Mucosa of descending colon (tissue), 3 donors: ENCODE results near the gene ERGIC1. TPM values are rescaled to one million over a fixed set of nuclear protein-coding genes. Genes with fewer than 3 reads are reported as not detected.
"Not testable (repeated sequence)": the region's sequence is repeated elsewhere in the genome, so short reads cannot be mapped to it uniquely, and the experiment has no call there.

Experiments
- ATAC-seq: fragments of 200-7000 bp; cut with Tn5 transposase; one replicate; pipeline ENCODE4 v1.9.1; 2020; ENCODE audit warnings: mild to moderate bottlenecking, moderate library complexity
- DNase-seq, 3 donors: peaks; one replicate each; pipeline ENCODE4 v3.0.0-alpha.2; 2020
- H3K36me3 ChIP-seq: fragments of 200-600 bp; one replicate; pipeline ENCODE4 v1.8.0; 2021; ENCODE audit warnings: low read depth, mild to moderate bottlenecking
- H3K4me1 ChIP-seq: fragments of 200-600 bp; one replicate; pipeline ENCODE4 v1.8.0; 2021; ENCODE audit warnings: low read depth, mild to moderate bottlenecking
- H3K4me3 ChIP-seq: fragments of 200-600 bp; one replicate; pipeline ENCODE4 v1.8.0; 2021; ENCODE audit warnings: mild to moderate bottlenecking
- H3K9me3 ChIP-seq: fragments of 200-600 bp; one replicate; pipeline ENCODE4 v1.8.0; 2021; ENCODE audit warnings: mild to moderate bottlenecking
- intact Hi-C, 2 donors: fragments of 100-400 bp; cut with DNase I in 1 of 2; cut with micrococcal nuclease in 1 of 2; formaldehyde crosslinking; loops; one replicate each; pipeline versions ENCODE4 v1.11.0 to v1.11.1; 2022; cut with DNase I, micrococcal nuclease
- total RNA-seq, 3 donors: library from RNA; stranded (reverse); fragmentation: NEBNext Ultra II Directional in 2 of 3; extraction: Animal tissue kit (Norgen Biotek cat#: 25700) in 2 of 3; gene quantifications; one replicate each; pipeline versions ENCODE4 v1.2.1 to v1.2.4, GENCODE V29; 2021 to 2023
- TF ChIP-seq, protein P1 (sequence below): fragments of 200-600 bp; IDR thresholded peaks from one replicate; pipeline ENCODE4 v1.8.0; 2022; ENCODE audit warnings: antibody characterized with exemption, mild to moderate bottlenecking
- donor health status: DM: no; HTN: no; CAD: no; lungs with moderate emphysema.
- donor health status: DM: no; HTN: no; CAD: no.
- donor health status: DM: no; HTN: yes; CAD: no.

ERGIC1 gene
- total RNA-seq, 3 donors from 2014 or later: 153 to 222 (median 199) TPM

- no peaks in the 10 kb centered on the region for H3K4me1 ChIP-seq
- peaks cover 3% of the 10 kb centered on the region for H3K36me3 ChIP-seq
- ATAC-seq (no peak), DNase-seq (no peak)
- TF ChIP-seq, protein P1, sequence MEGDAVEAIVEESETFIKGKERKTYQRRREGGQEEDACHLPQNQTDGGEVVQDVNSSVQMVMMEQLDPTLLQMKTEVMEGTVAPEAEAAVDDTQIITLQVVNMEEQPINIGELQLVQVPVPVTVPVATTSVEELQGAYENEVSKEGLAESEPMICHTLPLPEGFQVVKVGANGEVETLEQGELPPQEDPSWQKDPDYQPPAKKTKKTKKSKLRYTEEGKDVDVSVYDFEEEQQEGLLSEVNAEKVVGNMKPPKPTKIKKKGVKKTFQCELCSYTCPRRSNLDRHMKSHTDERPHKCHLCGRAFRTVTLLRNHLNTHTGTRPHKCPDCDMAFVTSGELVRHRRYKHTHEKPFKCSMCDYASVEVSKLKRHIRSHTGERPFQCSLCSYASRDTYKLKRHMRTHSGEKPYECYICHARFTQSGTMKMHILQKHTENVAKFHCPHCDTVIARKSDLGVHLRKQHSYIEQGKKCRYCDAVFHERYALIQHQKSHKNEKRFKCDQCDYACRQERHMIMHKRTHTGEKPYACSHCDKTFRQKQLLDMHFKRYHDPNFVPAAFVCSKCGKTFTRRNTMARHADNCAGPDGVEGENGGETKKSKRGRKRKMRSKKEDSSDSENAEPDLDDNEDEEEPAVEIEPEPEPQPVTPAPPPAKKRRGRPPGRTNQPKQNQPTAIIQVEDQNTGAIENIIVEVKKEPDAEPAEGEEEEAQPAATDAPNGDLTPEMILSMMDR: no peak
- H3K4me3 ChIP-seq: no peak overlapping the region
- peaks cover 4% of the 10 kb centered on the region for H3K9me3 ChIP-seq
- intact Hi-C loops: no loop called here
These were observed 28.9 kb upstream of the ERGIC1 start for GRCh38 chr5:172805018-172805683.

DNA sequence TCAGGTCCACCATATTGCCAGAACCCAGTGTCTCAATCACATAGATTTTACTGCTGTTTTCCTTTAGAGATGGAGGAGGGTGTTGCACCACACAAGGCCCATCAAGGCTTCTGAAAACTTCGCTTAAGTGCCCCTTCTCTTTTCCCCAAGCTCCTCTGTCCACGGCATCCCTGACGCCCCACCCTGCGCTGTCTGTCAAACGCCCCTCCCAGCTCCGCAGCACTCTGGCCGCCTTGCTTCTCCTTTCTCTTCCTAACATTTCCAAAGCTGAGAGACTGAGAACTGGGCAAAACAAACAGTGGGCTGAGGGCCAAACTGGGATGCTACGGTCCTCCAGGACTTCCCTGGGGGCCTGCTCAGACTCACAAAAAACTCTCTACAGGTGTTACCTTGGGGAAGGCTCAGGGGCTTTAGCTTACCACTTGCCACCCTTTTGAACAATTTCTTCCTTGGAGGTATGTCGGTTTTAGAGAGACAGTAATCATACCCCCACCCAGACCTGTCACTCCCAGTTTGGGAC, 28.3 kb upstream of the ERGIC1 start:
- peaks cover 3% of the 10 kb centered on the region for H3K36me3 ChIP-seq
- TF ChIP-seq, protein P1: no peak
- ATAC-seq (no peak), DNase-seq (no peak)
- H3K4me3 ChIP-seq: no peak overlapping the region
- H3K4me1 ChIP-seq: no peaks in the 10 kb centered on the region
- H3K9me3 ChIP-seq: peaks cover 4% of the 10 kb centered on the region
- intact Hi-C loops: no loop called here

DNA sequence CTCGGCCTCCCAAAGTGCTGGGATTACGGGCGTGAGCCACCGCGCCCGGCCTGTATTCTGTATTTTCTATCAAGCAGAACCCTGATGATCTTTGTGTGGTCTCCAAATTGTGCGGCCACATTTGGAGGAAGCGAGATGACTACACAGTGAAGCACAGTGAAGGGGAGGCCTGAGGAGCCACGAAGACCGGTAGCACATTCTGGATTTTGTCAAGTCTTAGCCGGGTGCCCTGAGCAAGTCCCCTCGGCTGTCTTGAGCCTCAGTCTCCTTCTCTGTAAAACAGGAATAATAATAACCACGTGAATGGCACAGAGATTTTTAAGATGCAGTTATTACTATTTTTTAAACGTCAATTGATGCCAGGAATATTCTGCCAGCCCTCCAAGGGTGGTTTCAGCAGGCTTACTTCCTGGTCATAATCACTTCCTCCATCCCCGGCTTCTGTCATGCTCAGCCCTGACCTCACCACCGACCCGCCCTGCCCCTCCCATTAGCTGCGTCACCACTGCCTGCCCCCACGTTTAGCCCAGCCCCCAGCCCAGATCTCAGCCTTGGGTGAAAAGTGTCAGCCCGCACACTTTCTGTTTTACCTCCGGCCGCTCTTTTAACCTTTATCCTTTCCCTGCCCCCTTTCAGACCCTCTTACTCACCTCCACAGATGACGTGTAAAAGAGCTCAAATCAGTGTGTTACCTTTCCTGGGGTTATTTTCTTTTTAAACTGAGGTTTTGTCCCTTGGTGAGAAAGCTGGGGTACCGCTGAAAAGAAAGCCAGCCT, 27.0 kb upstream of the ERGIC1 start:
- H3K36me3 ChIP-seq: peaks cover 3% of the 10 kb centered on the region
- ATAC-seq: peak; percentile 99
- H3K4me1 ChIP-seq: no peaks in the 10 kb centered on the region
- intact Hi-C loops: no loop called here
- DNase-seq: peak; percentile 95 to 96 (median 96)
- no peak overlapping the region for H3K4me3 ChIP-seq
- peaks cover 4% of the 10 kb centered on the region for H3K9me3 ChIP-seq
- TF ChIP-seq, protein P1: no peak

DNA sequence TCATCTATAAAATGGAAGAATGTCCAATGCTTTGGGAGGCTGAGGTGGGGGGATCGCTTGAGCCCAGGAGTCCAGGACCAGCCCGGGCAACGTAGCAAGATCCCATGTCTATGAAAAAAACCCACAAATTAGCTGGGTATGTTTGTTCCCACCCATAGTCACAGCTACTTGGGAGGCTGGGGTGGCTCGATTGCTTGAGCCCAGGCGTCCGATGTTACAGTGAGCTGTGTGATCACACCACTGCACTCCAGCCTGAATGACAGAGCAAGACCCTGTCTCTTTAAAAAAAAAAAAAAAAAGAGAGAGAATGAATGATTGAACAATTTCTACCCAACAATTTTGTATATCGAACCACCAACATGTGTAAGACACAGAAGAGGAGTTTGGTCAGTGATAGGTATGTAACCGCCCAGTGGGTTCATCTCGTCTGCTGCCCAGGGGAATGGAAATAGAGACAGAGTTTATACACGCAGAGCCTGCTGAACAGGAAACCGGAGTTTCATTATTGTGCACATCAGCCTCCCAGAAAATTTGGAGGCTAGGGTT, 26.2 kb upstream of the ERGIC1 start:
- Histone ChIP-seq H3K9me3 (peaks cover 4% of the 10 kb centered on the region), H3K4me1 (no peaks in the 10 kb centered on the region), H3K4me3 (no peak overlapping the region), H3K36me3 (peaks cover 3% of the 10 kb centered on the region)
- DNase-seq: no peak
- ATAC-seq: no peak
- TF ChIP-seq, protein P1: no peak
- intact Hi-C loops: no loop called here

DNA sequence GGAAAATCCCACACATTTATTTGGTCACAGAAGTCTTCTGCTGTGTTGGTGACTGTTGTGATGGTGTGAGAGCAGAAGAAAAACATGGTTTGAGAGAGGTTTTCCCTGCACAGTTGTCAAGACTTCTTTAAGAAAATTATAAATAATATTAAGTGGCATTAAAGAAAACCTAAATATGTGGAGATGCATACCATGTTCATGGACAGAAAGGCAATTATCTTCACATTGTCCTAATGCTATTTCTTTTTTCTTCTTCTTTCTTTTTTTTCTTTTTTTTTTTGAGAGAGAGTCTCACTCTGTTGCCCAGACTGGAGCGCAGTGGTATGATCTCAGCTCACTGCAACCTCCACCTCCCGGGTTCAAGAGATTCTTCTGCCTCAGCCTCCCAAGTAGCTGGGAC, 24.3 kb upstream of the ERGIC1 start:
- H3K36me3 ChIP-seq: peaks cover 3% of the 10 kb centered on the region
- DNase-seq (no peak), ATAC-seq (no peak)
- H3K9me3 ChIP-seq: peaks cover 4% of the 10 kb centered on the region
- H3K4me3 ChIP-seq: no peak overlapping the region
- intact Hi-C loops: no loop called here
- TF ChIP-seq, protein P1: no peak
- H3K4me1 ChIP-seq: no peaks in the 10 kb centered on the region

DNA sequence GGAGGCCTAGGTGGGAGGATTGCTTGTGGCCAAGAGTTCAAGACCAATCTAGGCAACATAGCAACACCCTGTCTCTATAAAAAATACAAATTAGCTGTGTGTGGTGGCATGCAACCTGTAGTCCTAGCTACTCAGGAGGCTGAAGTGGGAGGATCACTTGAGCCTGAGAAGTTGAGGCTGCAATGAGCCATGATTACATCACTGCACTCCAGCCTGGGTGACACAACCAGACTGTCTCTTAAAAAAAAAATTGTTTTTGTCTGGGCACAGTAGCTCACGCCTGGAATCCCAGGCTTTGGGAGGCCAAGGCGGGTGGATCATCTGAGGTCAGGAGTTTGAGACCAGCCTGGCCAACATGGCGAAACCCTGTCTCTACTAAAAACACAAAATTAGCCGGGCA, 23.1 kb upstream of the ERGIC1 start:
- DNase-seq, H3K36me3 ChIP-seq, intact Hi-C loops: not testable (repeated sequence)

More for the DNA sequence above, 23.1 kb upstream of the ERGIC1 start:
- not testable (repeated sequence) for H3K4me1 ChIP-seq, H3K9me3 ChIP-seq, H3K4me3 ChIP-seq, ATAC-seq
